DND-41 (cell line): Measurements from ENCODE around the gene XRCC4.
A peak's percentile ranks its signal among the peaks of the same experiment; 100 is the strongest.

Experiments
- ATAC-seq: fragments of 200-7000 bp; cut with Tn5 transposase; 3 replicates; pipeline ENCODE4 v1.9.1; 2021; ENCODE audit warnings: low read depth; ENCODE audit not compliant: insufficient read depth
- DNase-seq: peaks from one replicate; pipeline ENCODE4 v3.0.0-alpha.2; 2020
- H2AFZ ChIP-seq: 2 replicates; pipeline ENCODE4 v1.6.0; 2012; ENCODE audit warnings: low read depth, low read length
- H3K27ac ChIP-seq: 2 replicates; pipeline ENCODE4 v1.5.1; 2012; ENCODE audit warnings: low read length, inconsistent platforms
- H3K27me3 ChIP-seq: fragments of 200-600 bp; sonication (generic); 2 replicates; pipeline ENCODE4 v1.6.0; 2012; ENCODE audit warnings: low read length, mild to moderate bottlenecking, inconsistent platforms; ENCODE audit not compliant: insufficient read depth, poor library complexity
- H3K36me3 ChIP-seq: 2 replicates; pipeline ENCODE4 v1.5.1; 2012; ENCODE audit warnings: low read length, inconsistent platforms; ENCODE audit not compliant: insufficient read depth
- H3K4me1 ChIP-seq: 2 replicates; pipeline ENCODE4 v1.5.1; 2012; ENCODE audit warnings: mild to moderate bottlenecking, low read length; ENCODE audit not compliant: insufficient read depth
- H3K4me2 ChIP-seq: 2 replicates; pipeline ENCODE4 v1.6.0; 2012; ENCODE audit warnings: mild to moderate bottlenecking, moderate library complexity, low read length, inconsistent platforms; ENCODE audit not compliant: insufficient read depth
- H3K4me3 ChIP-seq, 2 experiments: fragments of 200-600 bp in 1 of 2; shearing (Covaris generic) in 1 of 2; 2 replicates each; pipeline ENCODE4 v1.5.1; 2012 to 2016; ENCODE audit warnings: inconsistent platforms in 2 of 2, low read length in 2 of 2, mild to moderate bottlenecking in 2 of 2, low read depth in 1 of 2, moderate library complexity in 1 of 2
- H3K79me2 ChIP-seq: 2 replicates; pipeline ENCODE4 v1.6.0; 2012; ENCODE audit warnings: low read length, inconsistent platforms; ENCODE audit not compliant: insufficient read depth
- H3K9ac ChIP-seq: 2 replicates; pipeline ENCODE4 v1.6.0; 2012; ENCODE audit warnings: low read depth, mild to moderate bottlenecking, inconsistent platforms, low read length, moderate library complexity
- H3K9me3 ChIP-seq: 2 replicates; pipeline ENCODE4 v1.5.1; 2012; ENCODE audit warnings: low read length, moderate library complexity, mild to moderate bottlenecking, inconsistent platforms; ENCODE audit not compliant: insufficient read depth, severe bottlenecking
- H4K20me1 ChIP-seq: 2 replicates; pipeline ENCODE4 v1.6.0; 2012; ENCODE audit warnings: low read length; ENCODE audit not compliant: insufficient read depth
- EZH2 ChIP-seq: IDR thresholded peaks from 3 replicates; pipeline ENCODE4 v1.6.1; 2012; ENCODE audit warnings: borderline replicate concordance, low read depth, mild to moderate bottlenecking, moderate library complexity, low read length, inconsistent platforms; ENCODE audit not compliant: severe bottlenecking
- TF ChIP-seq, protein P1 (sequence below): IDR thresholded peaks from 2 replicates; pipeline ENCODE4 v1.5.1; 2012; ENCODE audit warnings: borderline replicate concordance, low read length, moderate library complexity, mild to moderate bottlenecking; ENCODE audit not compliant: poor library complexity, severe bottlenecking; ENCODE audit errors: extremely low read depth

The XRCC4 gene

DNA sequence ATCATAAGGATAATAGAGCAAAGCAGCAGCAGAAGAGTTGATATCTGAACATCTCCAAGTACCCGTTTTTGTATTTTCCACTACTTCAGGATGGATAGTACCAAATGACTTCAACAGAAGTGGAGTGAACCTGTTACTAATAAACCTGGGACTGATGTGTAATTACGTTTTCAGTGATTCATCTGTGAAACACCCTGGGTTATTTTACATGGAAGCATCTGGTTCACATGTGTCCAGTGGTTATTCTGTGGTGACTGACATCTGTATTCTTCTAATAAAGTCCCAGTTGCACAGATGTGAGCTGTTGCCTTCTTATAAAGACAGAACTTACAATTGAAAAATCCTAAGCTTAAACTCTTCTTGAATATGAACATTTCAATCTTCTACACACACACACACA, 254.5 kb downstream of the XRCC4 start:
- no peaks in the 10 kb centered on the region for H4K20me1 ChIP-seq
- no peak overlapping the region for H2AFZ ChIP-seq
- H3K36me3 ChIP-seq: no peaks in the 10 kb centered on the region
- H3K4me1 ChIP-seq: no peaks in the 10 kb centered on the region
- no peak for TF ChIP-seq EZH2
- TF ChIP-seq, protein P1, sequence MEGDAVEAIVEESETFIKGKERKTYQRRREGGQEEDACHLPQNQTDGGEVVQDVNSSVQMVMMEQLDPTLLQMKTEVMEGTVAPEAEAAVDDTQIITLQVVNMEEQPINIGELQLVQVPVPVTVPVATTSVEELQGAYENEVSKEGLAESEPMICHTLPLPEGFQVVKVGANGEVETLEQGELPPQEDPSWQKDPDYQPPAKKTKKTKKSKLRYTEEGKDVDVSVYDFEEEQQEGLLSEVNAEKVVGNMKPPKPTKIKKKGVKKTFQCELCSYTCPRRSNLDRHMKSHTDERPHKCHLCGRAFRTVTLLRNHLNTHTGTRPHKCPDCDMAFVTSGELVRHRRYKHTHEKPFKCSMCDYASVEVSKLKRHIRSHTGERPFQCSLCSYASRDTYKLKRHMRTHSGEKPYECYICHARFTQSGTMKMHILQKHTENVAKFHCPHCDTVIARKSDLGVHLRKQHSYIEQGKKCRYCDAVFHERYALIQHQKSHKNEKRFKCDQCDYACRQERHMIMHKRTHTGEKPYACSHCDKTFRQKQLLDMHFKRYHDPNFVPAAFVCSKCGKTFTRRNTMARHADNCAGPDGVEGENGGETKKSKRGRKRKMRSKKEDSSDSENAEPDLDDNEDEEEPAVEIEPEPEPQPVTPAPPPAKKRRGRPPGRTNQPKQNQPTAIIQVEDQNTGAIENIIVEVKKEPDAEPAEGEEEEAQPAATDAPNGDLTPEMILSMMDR: no peak
- H3K27ac ChIP-seq: no peak overlapping the region
- no peak overlapping the region for H3K4me3 ChIP-seq
- DNase-seq (no peak), ATAC-seq (no peak)
- H3K9me3 ChIP-seq: no peaks in the 10 kb centered on the region
- no peak overlapping the region for H3K9ac ChIP-seq
- H3K27me3 ChIP-seq: no peaks in the 10 kb centered on the region
- no peak overlapping the region for H3K4me2 ChIP-seq
- H3K79me2 ChIP-seq: no peaks in the 10 kb centered on the region

DNA sequence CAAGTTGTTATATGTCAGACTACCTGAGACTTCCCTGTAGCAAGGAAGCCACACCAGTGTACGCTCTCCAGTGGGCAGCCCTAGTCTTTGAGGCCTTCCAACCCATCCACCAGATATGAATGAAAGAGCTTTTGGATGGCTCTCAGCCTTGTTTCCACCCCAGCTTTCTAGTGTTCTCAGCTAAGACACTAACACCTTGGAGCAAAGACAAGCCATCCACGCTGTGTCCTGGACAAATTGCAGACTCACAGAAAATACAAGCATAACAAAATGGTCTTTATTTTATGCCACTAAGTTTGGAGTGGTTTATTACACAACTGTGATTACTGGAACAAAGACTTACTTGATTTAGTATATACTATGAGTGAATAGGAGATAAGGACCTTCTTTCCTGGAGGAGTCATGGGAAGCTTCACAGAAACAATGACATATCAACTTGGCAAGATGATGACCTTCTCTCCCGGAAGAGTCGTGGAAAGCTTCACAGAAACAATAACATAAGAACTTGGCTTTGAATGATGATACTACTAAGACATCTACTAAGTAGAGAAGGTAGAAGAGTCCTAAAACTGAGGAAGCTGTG, 260.2 kb downstream of the XRCC4 start:
- peaks cover 7% of the 10 kb centered on the region; the same call in 1 of the 2 replicates for H3K4me1 ChIP-seq
- no peak for ATAC-seq

DNA sequence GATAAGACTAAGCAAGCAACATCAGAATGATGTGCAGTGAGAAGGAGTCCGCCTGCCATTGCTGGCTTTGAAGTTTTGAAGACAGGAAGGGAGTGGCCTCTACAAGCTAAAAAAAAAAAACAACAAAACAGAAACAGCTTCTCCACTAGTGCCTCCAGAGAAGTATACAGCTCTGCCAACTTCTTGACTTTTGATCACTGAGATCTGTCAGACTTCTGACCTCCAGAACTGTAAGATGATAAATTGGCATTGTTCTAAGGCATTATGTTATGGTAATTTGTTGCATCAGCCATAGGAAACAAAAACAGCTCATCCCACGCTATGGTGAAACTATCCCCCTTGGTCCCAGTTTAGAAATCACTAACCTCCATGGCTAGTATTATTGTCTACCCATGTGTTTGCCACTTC, 263.2 kb downstream of the XRCC4 start:
- Histone ChIP-seq H3K36me3 (no peaks in the 10 kb centered on the region), H3K4me1 (peaks cover 7% of the 10 kb centered on the region; the same call in 1 of the 2 replicates), H3K4me2 (no peak overlapping the region), H3K27ac (no peak overlapping the region), H3K79me2 (no peaks in the 10 kb centered on the region), H3K27me3 (no peaks in the 10 kb centered on the region), H4K20me1 (no peaks in the 10 kb centered on the region), H2AFZ (no peak overlapping the region), H3K9ac (no peak overlapping the region), H3K4me3 (no peak overlapping the region), H3K9me3 (no peaks in the 10 kb centered on the region)
- ATAC-seq (peak; percentile 73; the same call in 2 of the 3 replicates), DNase-seq (peak; percentile 27)
- no peak for TF ChIP-seq EZH2
- TF ChIP-seq, protein P1: no peak

More for the DNA sequence above, 260.2 kb downstream of the XRCC4 start:
- Histone ChIP-seq H3K4me3 (no peak overlapping the region), H4K20me1 (no peaks in the 10 kb centered on the region), H3K9me3 (no peaks in the 10 kb centered on the region), H3K79me2 (no peaks in the 10 kb centered on the region), H3K27ac (no peak overlapping the region), H2AFZ (no peak overlapping the region), H3K9ac (no peak overlapping the region), H3K4me2 (no peak overlapping the region), H3K27me3 (no peaks in the 10 kb centered on the region), H3K36me3 (no peaks in the 10 kb centered on the region)
- no peak for DNase-seq
- TF ChIP-seq EZH2: no peak
- TF ChIP-seq, protein P1: no peak
